Activated CD4-positive, alpha-beta memory T cell treated with anti-CD3 and anti-CD28 coated beads, Interleukin-2, amount 10 ng/mL, durations not matched to agents 7 days and 5 days (primary cell): ENCODE results near the gene E2F4. TPM values are rescaled to one million over a fixed set of nuclear protein-coding genes. Genes with fewer than 3 reads are reported as not detected.

Experiments
- CTCF ChIA-PET: fragments of 350-600 bp; sonication (Branson Sonifier 250); formaldehyde crosslinking; loops from one replicate; lab custom pipeline; 2021; ENCODE audit warnings: antibody characterized with exemption, inconsistent platforms; lab: Charles Lee
- POLR2A ChIA-PET: fragments of 350-600 bp; sonication (Branson Sonifier 250); formaldehyde crosslinking; loops from one replicate; lab custom pipeline; 2021; ENCODE audit warnings: antibody characterized with exemption; lab: Charles Lee
- DNase-seq: peaks from one replicate; pipeline ENCODE4 v3.0.0-alpha.2; 2020
- H3K27ac Mint-ChIP-seq: one replicate; pipeline ENCODE4 v1.8.0; 2021; ENCODE audit warnings: mild to moderate bottlenecking, mixed read lengths
- H3K27me3 Mint-ChIP-seq: one replicate; pipeline ENCODE4 v1.8.0; 2021; ENCODE audit warnings: mixed read lengths
- H3K36me3 Mint-ChIP-seq: one replicate; pipeline ENCODE4 v1.8.0; 2021; ENCODE audit warnings: low read depth, mixed read lengths
- H3K4me1 Mint-ChIP-seq: one replicate; pipeline ENCODE4 v1.8.0; 2021; ENCODE audit warnings: mixed read lengths
- H3K4me3 Mint-ChIP-seq: one replicate; pipeline ENCODE4 v1.8.0; 2021; ENCODE audit warnings: mild to moderate bottlenecking, mixed read lengths
- H3K9me3 Mint-ChIP-seq: one replicate; pipeline ENCODE4 v1.8.0; 2021; ENCODE audit warnings: mixed read lengths
- total RNA-seq, 2 experiments: library from RNA; stranded (reverse); gene quantifications; one replicate each; pipeline ENCODE4 v1.2.3, GENCODE V29; 2021

E2F4 gene
- total RNA-seq, 2 experiments from 2014 or later: 127 to 131 TPM

DNA sequence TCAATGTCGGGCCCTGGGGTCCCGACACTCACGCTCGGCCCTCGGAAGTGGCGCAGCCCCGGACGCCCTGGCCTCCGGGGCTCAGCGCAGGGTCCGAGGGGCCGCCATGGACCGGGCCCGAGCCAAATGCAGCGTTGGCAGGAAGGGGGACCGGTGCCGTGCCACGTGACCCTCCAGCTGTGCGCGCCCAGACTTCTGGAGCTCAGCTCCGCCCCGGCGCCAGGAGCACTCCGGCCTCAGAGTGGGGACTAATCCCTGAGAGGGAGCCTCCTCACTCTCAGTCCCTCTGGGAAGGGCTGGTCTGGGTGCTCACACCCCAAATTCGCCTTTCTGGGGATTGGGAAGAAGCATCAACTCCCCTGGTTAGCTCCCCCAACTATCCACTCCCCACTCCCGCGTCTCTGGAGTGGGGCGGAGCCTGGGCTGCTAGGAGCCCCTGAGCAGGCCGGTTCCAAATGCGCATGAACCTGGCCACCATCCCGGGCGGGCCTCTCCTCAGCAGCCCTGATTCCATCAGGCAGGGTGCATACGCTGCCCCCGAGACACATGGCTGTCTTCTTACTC lies 41.0 kb upstream of the E2F4 start, which contains the start of gene B3GNT9:
Gene B3GNT9 (minus strand): TSS at position 166 of the 564 bp plus-strand sequence. CDS start 513 bp downstream, outside the sequence.
- peak; percentile 69 for DNase-seq
- ChIA-PET CTCF (interaction anchor here (0.6 to 6.1 kb wide), 15 partner anchors 9 to 203 kb away, joined by 3 to 152 read pairs (median 3); partner anchors contain the start of genes CES3, FBXL8, NOL3 and TRADD), POLR2A (interaction anchor here (0.6 to 2.9 kb wide), 14 partner anchors 9 to 233 kb away, joined by 3 to 25 read pairs (median 5); partner anchors contain the start of genes E2F4, FBXL8 and TRADD)
- Mint-ChIP-seq H3K4me3 (peak within 1 kb of the TSS; percentile 73), H3K36me3 (peaks cover 40% of the 10 kb centered on the region), H3K27me3 (no peaks in the 10 kb centered on the region), H3K4me1 (peaks cover 44% of the 10 kb centered on the region), H3K27ac (peak within 1 kb of the TSS; percentile 71), H3K9me3 (no peaks in the 10 kb centered on the region)

- H3K27ac Mint-ChIP-seq: peak overlapping the region; percentile 71
- peak overlapping the region; percentile 73 for H3K4me3 Mint-ChIP-seq
- no peaks in the 10 kb centered on the region for H3K9me3 Mint-ChIP-seq
- peaks cover 50% of the 10 kb centered on the region for H3K4me1 Mint-ChIP-seq
- POLR2A ChIA-PET: interaction anchor here (0.8 to 2.9 kb wide), 12 partner anchors 8 to 167 kb away, joined by 3 to 25 read pairs (median 6); partner anchors contain the start of genes E2F4, FBXL8 and TRADD
- H3K27me3 Mint-ChIP-seq: no peaks in the 10 kb centered on the region
- H3K36me3 Mint-ChIP-seq: peaks cover 45% of the 10 kb centered on the region
- no peak for DNase-seq
- CTCF ChIA-PET: interaction anchor here (0.6 to 6.1 kb wide), 18 partner anchors 8 to 395 kb away, joined by 3 to 152 read pairs (median 4); partner anchors contain the start of genes CES3, FBXL8, HSF4 and NAE1
Measured at GRCh38 chr16:67151431-67152097, 40.4 kb upstream of the E2F4 start.

- Mint-ChIP-seq H3K36me3 (peaks cover 49% of the 10 kb centered on the region), H3K9me3 (no peaks in the 10 kb centered on the region), H3K4me3 (peak overlapping the region; percentile 74), H3K4me1 (peaks cover 65% of the 10 kb centered on the region), H3K27me3 (no peaks in the 10 kb centered on the region), H3K27ac (no peak overlapping the region)
- ChIA-PET POLR2A (interaction anchor here (0.7 to 4.5 kb wide), 23 partner anchors 10 to 274 kb away, joined by 3 to 28 read pairs (median 3); partner anchors contain the start of genes CBFB, HSF4, NOL3 and PDP2), CTCF (interaction anchor here (0.6 to 6.1 kb wide), 60 partner anchors 7 to 280 kb away, joined by 3 to 152 read pairs (median 6); partner anchors contain the start of genes CBFB, CES3, ELMO3 and HSF4)
- DNase-seq: no peak
Measured at GRCh38 chr16:67154578-67155294, 37.2 kb upstream of the E2F4 start.

DNA sequence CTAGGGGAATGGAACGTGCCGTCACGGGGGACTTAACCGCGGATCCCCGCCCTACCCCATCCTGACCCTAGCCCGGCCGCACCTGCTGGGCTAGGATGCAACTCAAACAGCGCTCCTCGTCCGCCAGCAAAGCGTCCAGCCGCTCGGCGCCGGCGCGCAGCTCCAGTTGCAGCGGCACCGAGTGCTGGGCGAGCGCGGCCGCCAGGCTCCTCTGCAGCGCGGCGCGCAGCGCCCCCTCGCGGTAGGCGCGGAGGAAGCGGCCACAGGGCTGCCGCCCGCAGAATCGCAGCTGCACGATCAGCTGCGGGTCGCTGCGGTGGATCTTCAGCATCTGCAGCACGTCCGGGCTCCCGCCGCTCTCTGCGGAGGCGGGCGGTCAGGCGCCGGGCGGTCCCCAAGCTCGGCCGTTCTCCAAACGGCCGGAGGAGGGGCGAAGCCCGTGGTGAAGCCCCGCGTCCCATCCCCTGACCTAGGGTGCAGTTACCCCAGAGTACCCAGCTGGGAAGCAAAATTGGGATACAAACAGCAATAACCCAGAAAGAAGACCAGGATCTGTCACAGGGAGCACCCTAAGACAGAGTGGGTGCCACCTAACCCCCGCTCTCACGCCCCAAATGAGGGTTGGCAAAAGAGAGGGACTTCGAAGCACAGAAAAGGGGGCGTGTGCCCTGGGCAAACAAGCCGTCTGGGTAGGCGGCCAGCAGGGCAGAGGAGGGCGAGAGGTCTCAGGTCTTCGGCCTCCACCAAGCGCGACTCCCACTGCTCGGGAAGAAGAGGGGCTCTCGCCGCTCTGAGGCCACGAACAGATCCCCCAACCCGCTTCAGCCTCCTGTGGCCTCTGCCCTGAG lies 36.4 kb upstream of the E2F4 start:
- ChIA-PET CTCF (interaction anchor here (0.6 to 6.1 kb wide), 60 partner anchors 8 to 281 kb away, joined by 3 to 152 read pairs (median 6); partner anchors contain the start of genes CBFB, CES3, ELMO3 and HSF4), POLR2A (interaction anchor here (0.7 to 4.5 kb wide), 22 partner anchors 9 to 275 kb away, joined by 3 to 28 read pairs (median 3); partner anchors contain the start of genes CBFB, HSF4, NOL3 and PDP2)
- Mint-ChIP-seq H3K4me1 (peaks cover 65% of the 10 kb centered on the region), H3K27me3 (no peaks in the 10 kb centered on the region), H3K36me3 (peaks cover 52% of the 10 kb centered on the region), H3K27ac (no peak overlapping the region), H3K4me3 (peak overlapping the region; percentile 74), H3K9me3 (no peaks in the 10 kb centered on the region)
- peak; percentile 85 for DNase-seq

DNA sequence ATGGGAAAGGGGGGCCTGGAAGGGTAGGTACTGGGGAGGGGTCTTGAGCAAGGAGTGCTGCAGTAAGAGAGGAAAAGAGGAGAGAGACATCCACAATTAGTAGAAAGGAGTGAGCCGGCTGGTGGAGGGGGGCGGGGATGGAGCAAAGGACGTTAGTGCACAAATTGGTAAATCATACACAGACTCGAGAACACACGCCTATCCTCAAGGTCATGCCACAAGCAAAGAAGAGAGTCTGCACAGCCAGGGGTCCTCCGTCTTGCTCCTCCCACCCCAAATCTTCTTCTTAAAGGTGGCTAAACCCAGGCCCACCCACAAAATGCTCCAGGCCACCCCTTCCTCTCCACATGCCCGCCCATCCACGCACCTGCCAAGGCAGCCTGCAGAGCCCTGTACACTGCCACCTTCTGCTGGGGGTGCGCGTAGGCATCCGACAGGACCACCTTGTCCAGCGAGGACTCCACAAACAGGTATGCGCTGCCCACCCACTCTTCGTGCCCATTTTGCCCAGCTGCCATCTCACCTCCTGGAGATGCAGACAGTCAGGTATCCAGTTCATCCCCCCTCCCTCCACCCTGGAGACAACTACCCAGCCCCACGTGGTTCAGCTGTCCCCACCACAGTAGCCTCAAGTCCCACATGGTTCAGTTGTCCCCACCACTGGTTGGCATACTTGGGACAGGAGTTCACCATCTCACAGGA lies 35.7 kb upstream of the E2F4 start:
- CTCF ChIA-PET: interaction anchor here (0.8 to 6.1 kb wide), 17 partner anchors 8 to 203 kb away, joined by 3 to 152 read pairs (median 20); partner anchors contain the start of gene HSF4
- Mint-ChIP-seq H3K36me3 (peaks cover 59% of the 10 kb centered on the region), H3K9me3 (no peaks in the 10 kb centered on the region), H3K4me3 (peak overlapping the region; percentile 24), H3K27ac (peak overlapping the region; percentile 98), H3K27me3 (no peaks in the 10 kb centered on the region), H3K4me1 (peaks cover 64% of the 10 kb centered on the region)
- POLR2A ChIA-PET: interaction anchor here (1.1 to 12.7 kb wide), 8 partner anchors 14 to 172 kb away, joined by 4 to 204 read pairs (median 7); partner anchors contain the start of gene NOL3
- DNase-seq: no peak

- Mint-ChIP-seq H3K27ac (peak overlapping the region; percentile 98), H3K4me1 (peaks cover 65% of the 10 kb centered on the region), H3K27me3 (no peaks in the 10 kb centered on the region), H3K9me3 (no peaks in the 10 kb centered on the region), H3K36me3 (peaks cover 67% of the 10 kb centered on the region), H3K4me3 (peak overlapping the region; percentile 96)
- ChIA-PET POLR2A (interaction anchor here (0.9 to 12.7 kb wide), 18 partner anchors 8 to 182 kb away, joined by 3 to 204 read pairs (median 7); partner anchors contain the start of genes CBFB, E2F4, ELMO3 and MATCAP1), CTCF (interaction anchor here (0.5 to 6.9 kb wide), 16 partner anchors 12 to 289 kb away, joined by 3 to 56 read pairs (median 4); partner anchors contain the start of genes ELMO3 and MATCAP1)
- no peak for DNase-seq
Measured at GRCh38 chr16:67157106-67157748, 34.7 kb upstream of the E2F4 start.

DNA sequence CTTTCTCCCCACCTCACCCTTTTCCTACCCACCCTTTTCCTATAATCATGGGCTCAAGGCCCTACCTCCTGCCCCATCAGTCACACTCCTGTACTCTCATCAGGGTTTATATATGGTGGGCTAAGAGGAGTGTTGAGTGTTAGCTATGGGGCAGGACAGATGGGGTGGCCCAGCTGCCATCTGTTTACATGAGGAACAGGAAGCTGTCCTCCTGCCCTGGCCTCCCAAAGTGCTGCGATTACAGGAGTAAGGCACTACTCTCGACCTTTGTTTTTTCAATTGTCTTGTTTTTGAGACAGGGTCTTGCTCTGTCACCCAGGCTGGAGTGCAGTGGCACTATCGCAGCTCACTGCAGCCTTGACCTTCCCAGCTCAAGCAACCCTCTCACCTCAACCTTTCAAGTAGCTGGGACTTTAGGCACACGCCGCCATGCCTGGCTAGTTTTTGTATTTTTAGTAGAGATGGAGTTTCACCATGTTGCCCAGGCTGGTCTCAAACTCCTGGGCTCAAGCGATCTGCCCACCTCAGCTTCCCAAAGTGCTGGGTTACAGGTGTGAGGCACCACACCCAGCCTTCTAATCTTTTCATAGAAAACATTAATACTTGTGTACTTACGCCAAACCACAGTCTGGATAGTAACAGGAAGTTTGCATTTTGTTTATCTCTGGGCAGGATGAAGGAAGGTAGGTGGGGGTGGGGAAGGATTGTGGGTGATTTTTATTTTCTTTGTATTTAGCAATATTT lies 33.9 kb upstream of the E2F4 start:
- peaks cover 64% of the 10 kb centered on the region for H3K36me3 Mint-ChIP-seq
- H3K27me3 Mint-ChIP-seq: peaks cover 3% of the 10 kb centered on the region
- DNase-seq: no peak
- peaks cover 67% of the 10 kb centered on the region for H3K4me1 Mint-ChIP-seq
- CTCF ChIA-PET: interaction anchor here (0.5 to 6.9 kb wide), 20 partner anchors 11 to 290 kb away, joined by 3 to 56 read pairs (median 4); partner anchors contain the start of genes ELMO3 and MATCAP1
- peak overlapping the region; percentile 98 for H3K27ac Mint-ChIP-seq
- no peaks in the 10 kb centered on the region for H3K9me3 Mint-ChIP-seq
- POLR2A ChIA-PET: interaction anchor here (0.7 to 12.7 kb wide), 31 partner anchors 7 to 404 kb away, joined by 3 to 204 read pairs (median 6); partner anchors contain the start of genes B3GNT9, CBFB, CTCF and E2F4
- H3K4me3 Mint-ChIP-seq: peak overlapping the region; percentile 96

DNA sequence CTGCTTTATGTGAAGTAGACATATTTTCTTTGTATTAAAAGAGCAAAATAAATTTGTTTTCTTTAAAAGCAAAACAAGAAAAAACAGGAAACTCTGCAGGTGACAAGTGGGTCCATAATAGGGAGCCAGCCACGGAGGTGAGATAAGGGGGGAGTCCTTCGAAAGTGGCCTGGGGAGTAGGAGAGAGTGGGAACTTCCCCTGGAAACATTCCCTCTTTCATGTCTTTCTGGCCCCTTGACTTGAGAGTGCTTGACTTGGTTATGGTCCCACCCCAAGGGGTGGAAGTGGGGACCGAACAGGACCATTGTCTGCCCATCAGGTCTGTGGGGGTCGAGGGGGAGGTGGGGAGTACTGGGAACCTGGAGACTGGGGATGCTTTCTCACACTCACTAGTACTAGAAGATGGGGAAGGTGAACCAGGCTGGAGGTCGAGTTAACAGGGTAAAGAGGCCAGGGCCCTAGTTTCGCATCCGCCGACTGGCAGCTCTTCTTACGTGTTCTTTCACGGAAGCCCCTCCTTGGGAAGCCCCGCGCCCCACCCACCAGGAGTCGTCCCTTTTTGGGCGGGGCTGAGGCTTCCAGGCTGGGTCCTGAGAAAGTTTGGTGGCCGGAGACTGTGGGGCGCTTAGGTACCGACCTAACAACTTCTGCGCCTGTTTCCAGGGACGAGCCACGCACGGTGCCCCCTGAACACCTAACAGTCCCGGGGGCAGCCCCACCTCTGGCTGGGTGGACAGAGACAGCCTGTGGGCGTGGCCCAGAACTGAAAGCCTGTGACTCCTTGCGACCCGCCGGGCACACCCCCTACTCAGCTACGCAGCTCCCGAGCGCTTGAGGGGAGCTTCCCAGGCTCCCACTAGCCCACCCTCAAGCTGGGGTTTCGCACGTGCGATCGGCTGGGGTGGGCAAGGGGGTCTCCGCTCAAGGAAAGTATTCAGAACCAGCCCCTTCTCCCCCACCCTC lies 33.0 kb upstream of the E2F4 start:
- DNase-seq: peak; percentile 93
- no peaks in the 10 kb centered on the region for H3K9me3 Mint-ChIP-seq
- H3K36me3 Mint-ChIP-seq: peaks cover 57% of the 10 kb centered on the region
- H3K27me3 Mint-ChIP-seq: peaks cover 5% of the 10 kb centered on the region
- CTCF ChIA-PET: interaction anchor here (0.8 to 6.9 kb wide), 20 partner anchors 8 to 286 kb away, joined by 3 to 56 read pairs (median 4); partner anchors contain the start of genes B3GNT9, ELMO3, MATCAP1 and NOL3
- H3K4me3 Mint-ChIP-seq: peak overlapping the region; percentile 96
- H3K27ac Mint-ChIP-seq: peak overlapping the region; percentile 98
- peaks cover 65% of the 10 kb centered on the region for H3K4me1 Mint-ChIP-seq
- POLR2A ChIA-PET: interaction anchor here (0.6 to 12.7 kb wide), 29 partner anchors 8 to 403 kb away, joined by 3 to 204 read pairs (median 5); partner anchors contain the start of genes B3GNT9, CBFB, CTCF and MATCAP1

GRCh38 chr16:67161595-67162058 lies 30.3 kb upstream of the E2F4 start:
- peaks cover 64% of the 10 kb centered on the region for H3K4me1 Mint-ChIP-seq
- peaks cover 51% of the 10 kb centered on the region for H3K36me3 Mint-ChIP-seq
- DNase-seq: no peak
- peak overlapping the region; percentile 96 for H3K4me3 Mint-ChIP-seq
- H3K9me3 Mint-ChIP-seq: no peaks in the 10 kb centered on the region
- ChIA-PET CTCF (interaction anchor here (1.7 to 6.9 kb wide), 5 partner anchors 8 to 185 kb away, joined by 4 to 56 read pairs (median 15); partner anchors contain the start of genes MATCAP1 and NOL3), POLR2A (interaction anchor here (1.7 to 12.7 kb wide), 4 partner anchors 12 to 144 kb away, joined by 11 to 204 read pairs (median 41); partner anchors contain the start of genes MATCAP1 and NOL3)
- peaks cover 21% of the 10 kb centered on the region for H3K27me3 Mint-ChIP-seq
- no peak overlapping the region for H3K27ac Mint-ChIP-seq
